H1 (cell line): ENCODE data around the gene INKA2. TPM values are rescaled to one million over a fixed set of nuclear protein-coding genes. Genes with fewer than 3 reads are reported as not detected.

ENCODE experiments used
- CTCF ChIA-PET: fragments of 300-600 bp; sonication (Branson Sonifier 250); formaldehyde crosslinking; loops from one replicate; lab custom pipeline; 2021; ENCODE audit not compliant: partially characterized antibody; lab: Charles Lee
- POLR2A ChIA-PET: fragments of 300-600 bp; sonication (Branson Sonifier 250); formaldehyde crosslinking; loops from one replicate; lab custom pipeline; 2021; ENCODE audit warnings: inconsistent platforms; ENCODE audit not compliant: partially characterized antibody; lab: Charles Lee
- DNase-seq, 2 experiments: peaks; one replicate each; pipeline versions ENCODE4 v3.0.0 to v3.0.0-alpha.2; 2010 to 2022; ENCODE audit warnings: low spot score in 2 of 2, low read depth in 1 of 2, mixed read lengths in 1 of 2
- FAIRE-seq: peaks from 2 replicates; lab custom pipeline; 2011; peaks lifted over from hg19 to GRCh38; lab: Jason Lieb, UNC
- H2AFZ ChIP-seq: 2 replicates; pipeline ENCODE4 v1.8.1; 2012; ENCODE audit warnings: low read length, inconsistent platforms
- H2AK5ac ChIP-seq: 2 replicates; pipeline ENCODE4 v1.6.1; 2013; ENCODE audit warnings: low read depth, low read length
- H2BK120ac ChIP-seq: replicated peaks from 2 replicates; pipeline ENCODE3; 2013; ENCODE audit warnings: low read depth, low read length, inconsistent platforms
- H2BK12ac ChIP-seq: 2 replicates; pipeline ENCODE4 v1.6.1; 2013; ENCODE audit warnings: low read depth, low read length
- H2BK15ac ChIP-seq: 2 replicates; pipeline ENCODE4 v1.6.1; 2013; ENCODE audit warnings: low read length
- H2BK20ac ChIP-seq: 2 replicates; pipeline ENCODE4 v1.6.1; 2013; ENCODE audit warnings: low read length
- H2BK5ac ChIP-seq: 2 replicates; pipeline ENCODE4 v1.6.1; 2013; ENCODE audit warnings: low read depth, low read length
- H3K14ac ChIP-seq: 2 replicates; pipeline ENCODE4 v1.6.1; 2013; ENCODE audit warnings: inconsistent platforms; ENCODE audit not compliant: insufficient read length
- H3K18ac ChIP-seq: 2 replicates; pipeline ENCODE4 v1.6.1; 2013; ENCODE audit warnings: low read length; ENCODE audit errors: extremely low read depth
- H3K23ac ChIP-seq: 2 replicates; pipeline ENCODE4 v1.6.1; 2013; ENCODE audit warnings: inconsistent platforms; ENCODE audit not compliant: insufficient read length
- H3K23me2 ChIP-seq: 2 replicates; pipeline ENCODE4 v1.6.1; 2013; ENCODE audit warnings: low read depth, low read length
- H3K27ac ChIP-seq: 2 replicates; pipeline ENCODE4 v1.6.1; 2011; ENCODE audit warnings: low read depth, low read length, inconsistent platforms
- H3K27me3 ChIP-seq, 4 experiments: replicated peaks in 1 of 4; 1 replicate in 1 of 4; 2 replicates in 3 of 4; pipeline versions ENCODE4 v1.6.1 to v1.8.1; 2011 to 2013; ENCODE audit warnings: low read length in 3 of 4, mild to moderate bottlenecking in 3 of 4, inconsistent platforms in 2 of 4, mixed read lengths in 2 of 4, moderate library complexity in 1 of 4; ENCODE audit not compliant: control insufficient read depth in 3 of 4, insufficient read depth in 3 of 4; ENCODE audit errors: extremely low read depth in 1 of 4
- H3K36me3 ChIP-seq, 4 experiments: 2 replicates each; pipeline versions ENCODE4 v1.6.1 to v1.8.1; 2011 to 2013; ENCODE audit warnings: mild to moderate bottlenecking in 4 of 4, low read length in 3 of 4, moderate library complexity in 2 of 4, control low read depth in 1 of 4, inconsistent platforms in 1 of 4; ENCODE audit not compliant: insufficient read depth in 4 of 4, control insufficient read depth in 2 of 4
- H3K4ac ChIP-seq: replicated peaks from 2 replicates; pipeline ENCODE3; 2013; ENCODE audit warnings: low read length, low read depth, mixed read lengths, inconsistent platforms; ENCODE audit not compliant: insufficient read length
- H3K4me1 ChIP-seq, 4 experiments: replicated peaks in 1 of 4; 1 replicate in 1 of 4; 2 replicates in 3 of 4; pipeline versions ENCODE4 v1.6.1 to v1.8.1; 2011 to 2013; ENCODE audit warnings: low read length in 3 of 4, inconsistent platforms in 2 of 4, mixed read lengths in 1 of 4; ENCODE audit not compliant: insufficient read depth in 4 of 4, control insufficient read depth in 3 of 4
- H3K4me2 ChIP-seq, 2 experiments: 2 replicates each; pipeline versions ENCODE4 v1.6.1 to v1.8.1; 2011 to 2013; ENCODE audit warnings: low read depth in 2 of 2, low read length in 2 of 2, control low read depth in 1 of 2, inconsistent platforms in 1 of 2, mild to moderate bottlenecking in 1 of 2; ENCODE audit not compliant: insufficient read depth in 1 of 2
- H3K4me3 ChIP-seq, 4 experiments: fragments of 200-600, 300-600 bp in 1 of 4; sonication (generic), shearing (Covaris generic), sonication (Bioruptor Twin) in 1 of 4; 2 replicates each; pipeline versions ENCODE4 v1.5.1 to v1.8.1; 2011 to 2016; ENCODE audit warnings: low read length in 4 of 4, low read depth in 3 of 4, control low read depth in 2 of 4, inconsistent platforms in 2 of 4, mild to moderate bottlenecking in 2 of 4, mixed read lengths in 1 of 4, moderate library complexity in 1 of 4; ENCODE audit not compliant: insufficient read depth in 2 of 4; ENCODE audit errors: extremely low read depth in 1 of 4
- H3K56ac ChIP-seq: replicated peaks from 2 replicates; pipeline ENCODE3; 2013; ENCODE audit warnings: low read depth, mild to moderate bottlenecking, mixed read lengths, low read length, inconsistent platforms; ENCODE audit not compliant: insufficient read length
- H3K79me1 ChIP-seq: 2 replicates; pipeline ENCODE4 v1.6.1; 2013; ENCODE audit warnings: low read depth, low read length, control low read depth
- H3K79me2 ChIP-seq, 2 experiments: 2 replicates each; pipeline versions ENCODE4 v1.6.1 to v1.8.1; 2012 to 2013; ENCODE audit warnings: low read length in 2 of 2, mild to moderate bottlenecking in 2 of 2, inconsistent platforms in 1 of 2; ENCODE audit not compliant: insufficient read depth in 2 of 2, control insufficient read depth in 1 of 2
- H3K9ac ChIP-seq, 4 experiments: replicated peaks in 1 of 4; 1 replicate in 1 of 4; 2 replicates in 3 of 4; pipeline versions ENCODE4 v1.6.1 to v1.8.1; 2011 to 2013; ENCODE audit warnings: low read depth in 3 of 4, low read length in 3 of 4, control low read depth in 2 of 4, mild to moderate bottlenecking in 2 of 4, moderate library complexity in 2 of 4, inconsistent platforms in 1 of 4; ENCODE audit errors: extremely low read depth in 1 of 4
- H3K9me3 ChIP-seq, 2 experiments: 2 replicates each; pipeline versions ENCODE4 v1.6.1 to v1.8.1; 2012 to 2013; ENCODE audit warnings: mild to moderate bottlenecking in 2 of 2, moderate library complexity in 2 of 2, control low read depth in 1 of 2, inconsistent platforms in 1 of 2, low read depth in 1 of 2, low read length in 1 of 2, mixed read lengths in 1 of 2; ENCODE audit not compliant: insufficient read depth in 2 of 2
- H4K20me1 ChIP-seq, 2 experiments: replicated peaks in 1 of 2; 2 replicates each; pipeline versions ENCODE3 to v1.8.1; 2011 to 2013; ENCODE audit warnings: inconsistent platforms in 2 of 2, low read length in 2 of 2, mild to moderate bottlenecking in 1 of 2; ENCODE audit not compliant: insufficient read depth in 2 of 2, control insufficient read depth in 1 of 2
- H4K5ac ChIP-seq: 2 replicates; pipeline ENCODE4 v1.6.1; 2013; ENCODE audit warnings: low read length, low read depth, mixed read lengths, inconsistent platforms; ENCODE audit not compliant: insufficient read length
- H4K8ac ChIP-seq: 2 replicates; pipeline ENCODE4 v1.8.0; 2013; ENCODE audit warnings: mild to moderate bottlenecking, moderate library complexity, low read length, inconsistent platforms; ENCODE audit not compliant: insufficient read depth; ENCODE audit errors: extremely low read depth
- H4K91ac ChIP-seq: replicated peaks from 2 replicates; pipeline ENCODE3; 2013; ENCODE audit warnings: low read length, mixed read lengths, inconsistent platforms; ENCODE audit not compliant: insufficient read length
- ASH2L ChIP-seq: fragments of 200-600, 300-600 bp; sonication (generic); IDR thresholded peaks from one replicate; pipeline ENCODE4 v1.7.1; 2017; ENCODE audit warnings: low read length
- ATF3 ChIP-seq: IDR thresholded peaks from 2 replicates; pipeline ENCODE4 v1.6.1; 2011; ENCODE audit warnings: low read depth, mild to moderate bottlenecking, low read length; ENCODE audit not compliant: insufficient read depth
- KDM4A ChIP-seq: IDR thresholded peaks from one replicate; pipeline ENCODE4 v1.7.1; 2012; ENCODE audit warnings: low read depth, mild to moderate bottlenecking, moderate library complexity, low read length, inconsistent platforms; ENCODE audit not compliant: severe bottlenecking
- NANOG ChIP-seq: IDR thresholded peaks from 2 replicates; pipeline ENCODE4 v1.6.1; 2011; ENCODE audit warnings: low read length, low read depth, mild to moderate bottlenecking, inconsistent platforms; ENCODE audit not compliant: insufficient read depth, poor library complexity, severe bottlenecking
- PHF8 ChIP-seq: fragments of 200-600 bp; sonication (generic); conservative IDR thresholded peaks from 2 replicates; pipeline ENCODE4 v1.7.1; 2012; ENCODE audit warnings: low read depth, mild to moderate bottlenecking, inconsistent platforms, low read length, moderate library complexity
- RBBP5 ChIP-seq: IDR thresholded peaks from 2 replicates; pipeline ENCODE4 v1.7.1; 2012; ENCODE audit warnings: low read depth, mild to moderate bottlenecking, inconsistent platforms, low read length, moderate library complexity, borderline replicate concordance
- RFX5 ChIP-seq: IDR thresholded peaks from 2 replicates; pipeline ENCODE4 v1.6.1; 2011; ENCODE audit warnings: low read depth, low read length, improper control_type of control experiment, borderline replicate concordance
- RNF2 ChIP-seq: fragments of 200-900, 300-1000 bp; sonication (generic); IDR thresholded peaks from 2 replicates; pipeline ENCODE4 v1.7.1; 2016; ENCODE audit warnings: borderline replicate concordance, low read depth, mild to moderate bottlenecking, antibody characterized with exemption, low read length; ENCODE audit not compliant: poor library complexity, severe bottlenecking; ENCODE audit errors: missing control alignments
- YY1 ChIP-seq: IDR thresholded peaks from 2 replicates; pipeline ENCODE4 v1.6.1; 2011; ENCODE audit warnings: low read depth, mild to moderate bottlenecking, low read length
- WGBS, 2 experiments: shearing (Covaris generic) in 1 of 2; methylation state at CpG; one replicate each; pipeline versions ENCODE4 v1.1.6 to v1.1.7; 2013 to 2015; ENCODE audit warnings: low lambda C conversion rate in 2 of 2, mixed read lengths in 2 of 2, inconsistent platforms in 1 of 2, low coverage in 1 of 2, missing lambda C conversion rate in 1 of 2; ENCODE audit not compliant: insufficient replicate concordance in 2 of 2, insufficient coverage in 1 of 2, insufficient read length in 1 of 2; ENCODE audit errors: extremely low coverage in 1 of 2, missing lambda C conversion rate in 1 of 2; 5-methylcytosine and 5-hydroxymethylcytosine counted together
- polyA plus RNA-seq, 7 experiments: library from polyadenylated mRNA; depleted of rRNA in 3 of 7; stranded (reverse) in 5 of 7; unstranded in 2 of 7; fragments of >200 nt in 5 of 7; fragments of 200-250 nt in 2 of 7; gene quantifications; 1 replicate in 5 of 7; 2 replicates in 1 of 7; 4 replicates in 1 of 7; pipeline versions ENCODE4 v1.2.1 to v1.2.3, GENCODE V29; 2011 to 2013; ENCODE audit warnings: missing spikeins in 2 of 7, mixed read lengths in 2 of 7
- total RNA-seq: library from RNA; stranded (reverse); fragmentation: NEBNext Ultra II Directional; extraction: Animal tissue kit (Norgen Biotek cat#: 25700); gene quantifications from 2 replicates; pipeline ENCODE4 v1.2.1, GENCODE V29; 2021

Gene INKA2
- total and polyA plus RNA-seq, 2 of the 8 experiments (the other 6 are each of a cell fraction or from before 2014, with no cell fraction given), result 4.2 to 11.5 TPM

- Histone ChIP-seq H3K23me2 (0 out of 2 replicates have a peak, but pooled peaks cover 2% of the 10 kb centered on the region), H3K4me2 (peak within 1 kb of the TSS; percentile 91 to 92), H4K91ac (peak within 1 kb of the TSS; percentile 98), H3K4me3 (peak within 1 kb of the TSS; percentile 89 to 93 (median 91)), H4K8ac (peak within 1 kb of the TSS; percentile 93; the same call in 1 of the 2 replicates), H3K79me1 (peaks cover 2% of the 10 kb centered on the region; the same call in 1 of the 2 replicates), H3K23ac (peak within 1 kb of the TSS; percentile 19), H3K9ac (peak within 1 kb of the TSS; percentile 85 to 97 (median 96)), H2BK5ac (peak within 1 kb of the TSS; percentile 57), H3K27ac (peak within 1 kb of the TSS; percentile 86), H3K36me3 (peaks cover 1 to 26% (median 4%) of the 10 kb centered on the region in 4 experiments; a peak in 7 of 8 replicates), H3K56ac (peak within 1 kb of the TSS; percentile 73), H3K4ac (peak within 1 kb of the TSS; percentile 97), H3K4me1 (peaks cover 0 to 3% (median 0%) of the 10 kb centered on the region in 4 experiments; a peak in 1 of 7 replicates), H4K5ac (peak within 1 kb of the TSS; percentile 97), H2BK15ac (no peak within 1 kb of the TSS; the same call in 1 of the 2 replicates), H2BK120ac (no peak within 1 kb of the TSS), H3K18ac (peak within 1 kb of the TSS; percentile 97), H2BK12ac (no peak within 1 kb of the TSS), H4K20me1 (no peaks in the 10 kb centered on the region), H3K27me3 (no peaks in the 10 kb centered on the region), H3K9me3 (no peaks in the 10 kb centered on the region), H3K14ac (no peak within 1 kb of the TSS), H2BK20ac (no peak within 1 kb of the TSS), H2AFZ (peak within 1 kb of the TSS; percentile 85), H2AK5ac (0 out of 2 replicates have a peak within 1 kb of the TSS, but pooled peaks have one; percentile 19), H3K79me2 (peaks cover 3 to 32% of the 10 kb centered on the region in 2 experiments; a peak in 3 of 4 replicates)
- FAIRE-seq, result no peak
- 1% methylated on average over 60 of the region's 67 CpGs; no CpG with 5 or more reads in 1 of the 2 experiments for WGBS, 2 experiments
- ChIA-PET CTCF (interaction anchor here (0.7 to 40.4 kb wide), 9 partner anchors 8 to 274 kb away, joined by 3 to 1070 read pairs (median 3); partner anchors contain the start of gene INKA2), POLR2A (interaction anchor here (0.7 to 4.3 kb wide), 14 partner anchors 9 to 51 kb away, joined by 3 to 47 read pairs (median 5); partner anchors contain the start of gene INKA2)
- DNase-seq, result peak in 1 of 2 experiments; percentile 92
- TF ChIP-seq YY1 (peak; percentile 92), RBBP5 (peak; percentile 58), NANOG (no peak), KDM4A (peak; percentile 82), ASH2L (peak; percentile 71), RFX5 (no peak), ATF3 (peak; percentile 64; the same call in 1 of the 2 replicates), RNF2 (no peak), PHF8 (peak; percentile 90)
Measured at GRCh38 chr1:111755331-111756123, 16.3 kb upstream of the INKA2 start, which contains the start of gene DDX20. DDX20 (plus strand) TSS chr1:111755901; CDS start chr1:111755925, 24 bp downstream.
